Activated T-cell treated with anti-CD3 and anti-CD28 coated beads, Interleukin-2, amount 50 U/mL, for 72 hours (primary cell): ENCODE measurements around the gene MYH10. TPM values are rescaled to one million over a fixed set of nuclear protein-coding genes. Genes with fewer than 3 reads are reported as not detected.

Experiments
- ATAC-seq, 2 donors: fragments of 150-1000 bp; cut with Tn5 transposase; replicated peaks in 1 of 2; 2 replicates each; pipeline ENCODE4 v1.10.0; 2021; ENCODE audit warnings: moderate library complexity in 2 of 2, mild to moderate bottlenecking in 1 of 2
- DNase-seq, 2 donors: peaks; one replicate each; pipeline ENCODE4 v3.0.0; 2021 to 2022; ENCODE audit warnings: mixed read lengths in 1 of 2
- H3K27ac Mint-ChIP-seq: one replicate; pipeline ENCODE4 v1.8.0; 2022; ENCODE audit warnings: mild to moderate bottlenecking, moderate library complexity, mixed read lengths
- H3K27me3 Mint-ChIP-seq: one replicate; pipeline ENCODE4 v1.8.0; 2022; ENCODE audit warnings: low read depth, mixed read lengths
- H3K36me3 Mint-ChIP-seq, 2 donors: one replicate each; pipeline ENCODE4 v1.8.0; 2022; ENCODE audit warnings: mixed read lengths in 2 of 2, mild to moderate bottlenecking in 1 of 2; ENCODE audit not compliant: insufficient read depth in 2 of 2
- H3K4me1 Mint-ChIP-seq: one replicate; pipeline ENCODE4 v1.8.0; 2022; ENCODE audit warnings: low read depth, mixed read lengths
- H3K4me3 Mint-ChIP-seq, 2 donors: one replicate each; pipeline ENCODE4 v1.8.0; 2022; ENCODE audit warnings: mild to moderate bottlenecking in 2 of 2, mixed read lengths in 2 of 2, moderate library complexity in 2 of 2
- H3K9me3 Mint-ChIP-seq, 2 donors: one replicate each; pipeline ENCODE4 v1.8.0; 2022; ENCODE audit warnings: mixed read lengths in 2 of 2
- total RNA-seq, 2 donors: library from RNA; stranded (reverse); gene quantifications; one replicate each; pipeline ENCODE4 v1.2.3, GENCODE V29; 2022

The MYH10 gene
- total RNA-seq, 2 donors from 2014 or later, result 7.6 to 23.7 TPM

DNA sequence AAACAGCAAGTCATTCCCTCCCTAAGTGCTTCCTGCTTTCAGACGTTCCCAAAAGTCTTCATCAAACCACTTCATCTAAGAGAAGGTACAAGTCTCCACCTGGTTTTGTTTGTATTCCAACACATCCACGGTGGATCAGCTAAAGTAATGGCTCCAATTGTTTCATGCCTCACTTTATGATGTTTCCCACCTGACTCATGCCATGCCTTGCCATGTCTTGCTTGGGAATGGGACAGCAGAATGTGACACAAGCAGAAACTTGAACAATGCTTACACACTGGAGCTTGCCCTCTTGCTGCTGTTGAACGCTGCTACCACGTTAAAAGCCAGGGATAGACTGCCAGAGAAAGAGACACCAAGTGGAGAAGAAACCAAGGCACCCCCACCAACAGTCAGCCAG is 43.8 kb downstream of the MYH10 start:
- Mint-ChIP-seq H3K36me3 (no peaks in the 10 kb centered on the region), H3K9me3 (no peaks in the 10 kb centered on the region), H3K27me3 (peaks cover 10% of the 10 kb centered on the region), H3K4me1 (peaks cover 5% of the 10 kb centered on the region), H3K4me3 (no peak overlapping the region), H3K27ac (no peak overlapping the region)
- DNase-seq (no peak), ATAC-seq (no peak)

- H3K4me3 Mint-ChIP-seq, result no peak overlapping the region
- H3K9me3 Mint-ChIP-seq, result no peaks in the 10 kb centered on the region
- H3K27ac Mint-ChIP-seq, result no peak overlapping the region
- no peaks in the 10 kb centered on the region for H3K36me3 Mint-ChIP-seq
- ATAC-seq (no peak), DNase-seq (no peak)
- peaks cover 5% of the 10 kb centered on the region for H3K4me1 Mint-ChIP-seq
- peaks cover 7% of the 10 kb centered on the region for H3K27me3 Mint-ChIP-seq
These were observed 44.6 kb downstream of the MYH10 start for GRCh38 chr17:8585911-8586310.

DNA sequence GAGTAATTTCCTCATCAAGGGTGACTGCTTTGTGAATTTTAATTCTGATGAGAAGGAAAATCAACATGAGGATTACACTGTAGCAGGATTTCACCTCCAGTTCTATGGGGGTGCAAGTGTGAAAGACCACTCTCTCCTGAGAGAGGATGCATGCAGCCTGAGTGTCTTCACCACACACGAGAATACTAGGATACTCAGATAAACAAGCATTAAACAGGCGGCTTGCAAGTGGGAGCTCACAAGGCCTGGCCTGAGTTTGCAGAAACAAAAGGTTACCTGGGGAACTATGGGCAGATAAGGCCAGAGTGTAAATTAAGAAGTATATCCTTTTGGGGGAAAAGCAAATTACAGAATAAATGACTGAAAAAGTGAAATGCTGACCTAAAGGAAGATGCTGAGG is 46.6 kb downstream of the MYH10 start:
- no peak for ATAC-seq
- no peaks in the 10 kb centered on the region for H3K36me3 Mint-ChIP-seq
- DNase-seq, result no peak
- H3K27me3 Mint-ChIP-seq, result peaks cover 7% of the 10 kb centered on the region
- peaks cover 8% of the 10 kb centered on the region for H3K4me1 Mint-ChIP-seq
- H3K4me3 Mint-ChIP-seq, result no peak overlapping the region
- H3K9me3 Mint-ChIP-seq, result no peaks in the 10 kb centered on the region
- no peak overlapping the region for H3K27ac Mint-ChIP-seq

DNA sequence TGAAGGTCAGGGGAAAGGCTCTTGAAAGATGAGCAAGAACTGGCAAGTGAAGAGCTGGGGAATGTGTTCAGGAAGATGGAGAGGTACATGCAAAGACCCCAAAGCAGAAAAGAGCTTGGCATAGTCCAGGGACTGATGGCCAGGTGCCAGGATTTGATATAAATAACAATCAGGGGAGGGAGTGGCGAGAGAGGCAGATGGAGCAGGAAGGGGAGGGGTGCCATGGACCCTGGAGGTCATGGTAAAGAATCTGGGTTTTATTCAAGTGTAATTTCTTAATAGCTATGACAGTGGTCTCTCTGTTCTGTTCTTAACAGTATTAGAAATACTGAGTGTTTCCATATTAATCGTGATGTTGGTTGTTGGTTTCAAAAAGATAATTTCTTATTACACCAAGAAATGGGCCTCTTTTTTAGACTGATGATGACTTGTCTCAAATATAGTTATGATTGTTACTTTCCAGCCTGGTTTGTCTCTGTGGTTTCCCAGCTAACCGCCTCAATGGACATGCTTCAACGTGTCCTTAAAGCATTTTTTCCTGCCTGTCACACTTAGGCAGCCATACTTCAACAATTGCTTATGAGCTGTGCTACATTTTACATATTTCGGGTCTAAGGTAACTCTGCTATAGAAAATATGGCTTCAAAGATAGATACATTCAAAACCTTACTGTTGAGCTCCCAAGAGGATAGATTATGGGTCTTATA is 49.4 kb downstream of the MYH10 start:
- Mint-ChIP-seq H3K4me3 (no peak overlapping the region), H3K4me1 (peaks cover 18% of the 10 kb centered on the region), H3K9me3 (no peaks in the 10 kb centered on the region), H3K27ac (no peak overlapping the region), H3K27me3 (no peaks in the 10 kb centered on the region), H3K36me3 (no peaks in the 10 kb centered on the region)
- ATAC-seq (peak; percentile 76 to 79), DNase-seq (peak; percentile 22 to 23)

DNA sequence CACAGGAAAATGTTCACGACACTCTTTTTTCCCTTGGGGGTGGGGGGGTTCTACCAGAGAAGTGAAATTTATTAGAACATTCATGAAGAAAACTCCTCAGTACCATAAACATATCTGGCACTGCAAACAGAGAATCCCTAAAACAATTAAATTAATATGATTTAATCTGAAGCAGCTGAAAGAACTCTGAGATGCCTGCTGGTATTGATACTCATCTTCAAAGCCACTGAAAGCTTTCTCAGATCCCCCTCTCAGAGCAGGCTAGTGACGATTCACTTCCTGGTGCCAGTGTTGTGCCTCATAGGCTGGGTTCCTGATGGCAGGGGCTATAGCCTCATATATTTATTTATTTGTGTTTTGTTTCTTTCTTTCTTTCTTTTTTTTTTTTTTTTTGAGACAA is 52.7 kb downstream of the MYH10 start:
- H3K27me3 Mint-ChIP-seq, result no peaks in the 10 kb centered on the region
- H3K4me3 Mint-ChIP-seq, result no peak overlapping the region
- H3K27ac Mint-ChIP-seq, result no peak overlapping the region
- H3K9me3 Mint-ChIP-seq, result no peaks in the 10 kb centered on the region
- no peaks in the 10 kb centered on the region for H3K36me3 Mint-ChIP-seq
- H3K4me1 Mint-ChIP-seq, result peaks cover 18% of the 10 kb centered on the region
- DNase-seq (no peak), ATAC-seq (peak in 1 of 2 donors; percentile 37)

DNA sequence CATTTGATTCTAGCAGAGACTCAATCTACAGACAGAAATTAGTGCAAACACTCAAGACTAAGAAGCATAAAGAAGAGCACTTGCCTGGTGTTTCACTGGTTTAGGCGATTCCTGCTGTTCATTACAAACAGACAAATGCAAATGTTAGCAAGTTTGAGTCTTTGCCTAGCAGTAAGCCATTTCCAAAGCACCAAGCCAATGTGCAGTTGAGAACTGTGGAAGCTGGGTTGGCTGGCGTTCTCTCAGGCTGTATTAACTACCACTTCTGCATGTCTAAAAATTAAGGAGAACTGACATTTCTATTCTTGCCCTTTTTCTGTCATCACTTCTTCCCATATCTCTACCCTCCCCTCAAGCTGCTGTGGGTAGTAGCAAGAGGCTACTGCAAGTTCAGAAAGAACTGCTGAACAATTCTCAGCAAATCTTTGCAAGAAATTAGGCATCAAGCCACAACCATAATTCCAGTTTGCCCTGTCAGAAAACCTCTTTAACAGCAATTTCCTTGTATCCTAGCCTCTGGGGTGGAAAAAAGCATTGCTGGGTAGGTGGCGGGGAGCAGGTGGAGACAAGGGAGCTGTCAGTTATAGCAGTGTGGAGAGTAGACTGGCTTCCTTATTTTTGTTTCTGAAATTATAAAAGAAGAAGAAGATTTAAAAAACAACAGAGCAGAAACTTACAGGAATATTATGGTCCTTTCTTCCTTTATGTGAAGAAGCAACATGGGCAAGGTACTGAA is 53.8 kb downstream of the MYH10 start:
- no peaks in the 10 kb centered on the region for H3K36me3 Mint-ChIP-seq
- H3K27ac Mint-ChIP-seq, result no peak overlapping the region
- H3K4me3 Mint-ChIP-seq, result no peak overlapping the region
- no peaks in the 10 kb centered on the region for H3K27me3 Mint-ChIP-seq
- ATAC-seq (no peak), DNase-seq (no peak)
- peaks cover 18% of the 10 kb centered on the region for H3K4me1 Mint-ChIP-seq
- H3K9me3 Mint-ChIP-seq, result no peaks in the 10 kb centered on the region

- ATAC-seq, result no peak
- Mint-ChIP-seq H3K27ac (no peak overlapping the region), H3K9me3 (no peaks in the 10 kb centered on the region), H3K4me3 (no peak overlapping the region), H3K36me3 (no peaks in the 10 kb centered on the region), H3K27me3 (no peaks in the 10 kb centered on the region), H3K4me1 (peaks cover 10% of the 10 kb centered on the region)
- no peak for DNase-seq
These were observed 55.8 kb downstream of the MYH10 start for GRCh38 chr17:8574687-8575086.

DNA sequence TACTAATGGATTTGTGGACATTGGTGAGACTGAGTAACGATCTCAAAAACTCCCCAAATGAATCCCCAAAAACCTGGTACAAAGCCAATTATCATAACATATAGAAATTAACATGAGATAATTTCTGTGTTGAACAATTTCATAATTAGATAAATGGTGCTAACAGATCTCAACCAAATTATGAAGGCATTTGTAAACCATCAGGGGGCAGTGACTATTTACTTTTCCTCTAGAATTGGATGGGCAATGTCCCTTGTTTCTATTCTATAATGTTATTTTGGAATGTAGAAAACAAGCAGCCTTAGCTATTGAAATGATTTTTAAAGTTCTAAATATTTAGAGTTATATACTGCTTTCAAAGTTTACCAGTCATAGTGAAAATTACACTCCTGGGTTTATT is 57.8 kb downstream of the MYH10 start:
- Mint-ChIP-seq H3K36me3 (no peaks in the 10 kb centered on the region), H3K27ac (no peak overlapping the region), H3K4me3 (no peak overlapping the region), H3K4me1 (peaks cover 2% of the 10 kb centered on the region), H3K9me3 (no peaks in the 10 kb centered on the region), H3K27me3 (no peaks in the 10 kb centered on the region)
- no peak for ATAC-seq
- DNase-seq, result no peak

DNA sequence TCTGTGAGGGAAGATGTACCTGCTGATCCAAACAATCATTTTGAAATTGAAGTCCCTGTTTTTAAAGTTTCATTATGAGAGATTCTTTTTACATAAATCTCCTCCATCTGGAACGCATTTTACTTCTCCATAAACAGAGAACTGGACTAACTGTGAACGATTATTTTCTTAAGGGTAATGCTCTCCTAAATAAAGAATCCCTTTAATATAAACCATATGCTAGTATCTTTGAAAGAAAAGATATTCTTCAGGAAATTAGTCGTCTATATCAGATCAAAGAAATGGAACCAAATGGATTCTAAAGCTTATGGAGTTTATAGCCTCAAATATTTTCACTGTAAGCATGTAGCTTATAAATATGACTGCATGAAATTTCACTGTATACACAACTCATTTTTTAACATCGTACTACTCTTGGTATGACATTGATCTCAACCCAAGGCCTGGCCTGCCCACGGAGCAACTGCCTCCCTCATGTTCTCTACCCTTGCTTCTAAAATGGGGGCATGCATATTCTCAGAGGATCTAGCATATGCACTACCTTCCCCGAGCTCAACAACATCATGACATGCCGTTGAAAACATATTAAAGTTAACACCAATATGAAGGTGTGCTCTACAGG is 66.4 kb downstream of the MYH10 start:
- Mint-ChIP-seq H3K4me3 (no peak overlapping the region), H3K27me3 (no peaks in the 10 kb centered on the region), H3K36me3 (peaks cover 0 to 1% of the 10 kb centered on the region in 2 donors), H3K4me1 (no peaks in the 10 kb centered on the region), H3K9me3 (no peaks in the 10 kb centered on the region), H3K27ac (no peak overlapping the region)
- no peak for DNase-seq
- ATAC-seq, result no peak

- H3K36me3 Mint-ChIP-seq, result peaks cover 0 to 1% of the 10 kb centered on the region in 2 donors
- H3K4me1 Mint-ChIP-seq, result no peaks in the 10 kb centered on the region
- ATAC-seq (no peak), DNase-seq (no peak)
- no peak overlapping the region for H3K4me3 Mint-ChIP-seq
- H3K27ac Mint-ChIP-seq, result no peak overlapping the region
- H3K9me3 Mint-ChIP-seq, result no peaks in the 10 kb centered on the region
- no peaks in the 10 kb centered on the region for H3K27me3 Mint-ChIP-seq
These were observed 67.3 kb downstream of the MYH10 start for GRCh38 chr17:8563024-8563776.

- Mint-ChIP-seq H3K27me3 (no peaks in the 10 kb centered on the region), H3K4me3 (no peak overlapping the region), H3K27ac (no peak overlapping the region), H3K9me3 (no peaks in the 10 kb centered on the region), H3K4me1 (no peaks in the 10 kb centered on the region), H3K36me3 (peaks cover 0 to 1% of the 10 kb centered on the region in 2 donors)
- DNase-seq, result no peak
- no peak for ATAC-seq
These were observed 72.4 kb downstream of the MYH10 start for GRCh38 chr17:8558144-8558543.

- ATAC-seq, result no peak
- no peaks in the 10 kb centered on the region for H3K9me3 Mint-ChIP-seq
- peaks cover 2% of the 10 kb centered on the region for H3K27me3 Mint-ChIP-seq
- H3K36me3 Mint-ChIP-seq, result peaks cover 0 to 1% of the 10 kb centered on the region in 2 donors
- no peak overlapping the region for H3K27ac Mint-ChIP-seq
- no peaks in the 10 kb centered on the region for H3K4me1 Mint-ChIP-seq
- no peak overlapping the region for H3K4me3 Mint-ChIP-seq
- DNase-seq, result no peak
These were observed 73.2 kb downstream of the MYH10 start for GRCh38 chr17:8557176-8557806.
